ENCODE results near the gene VAMP4. TPM values are rescaled to one million over a fixed set of nuclear protein-coding genes. Genes with fewer than 3 reads are reported as not detected.
"Not testable (repeated sequence)": the region's sequence is repeated elsewhere in the genome, so short reads cannot be mapped to it uniquely, and the experiment has no call there.

VAMP4 gene
- total and polyA plus RNA-seq, 2 donors from 2014 or later, result 7.5 to 15.3 TPM

DNA sequence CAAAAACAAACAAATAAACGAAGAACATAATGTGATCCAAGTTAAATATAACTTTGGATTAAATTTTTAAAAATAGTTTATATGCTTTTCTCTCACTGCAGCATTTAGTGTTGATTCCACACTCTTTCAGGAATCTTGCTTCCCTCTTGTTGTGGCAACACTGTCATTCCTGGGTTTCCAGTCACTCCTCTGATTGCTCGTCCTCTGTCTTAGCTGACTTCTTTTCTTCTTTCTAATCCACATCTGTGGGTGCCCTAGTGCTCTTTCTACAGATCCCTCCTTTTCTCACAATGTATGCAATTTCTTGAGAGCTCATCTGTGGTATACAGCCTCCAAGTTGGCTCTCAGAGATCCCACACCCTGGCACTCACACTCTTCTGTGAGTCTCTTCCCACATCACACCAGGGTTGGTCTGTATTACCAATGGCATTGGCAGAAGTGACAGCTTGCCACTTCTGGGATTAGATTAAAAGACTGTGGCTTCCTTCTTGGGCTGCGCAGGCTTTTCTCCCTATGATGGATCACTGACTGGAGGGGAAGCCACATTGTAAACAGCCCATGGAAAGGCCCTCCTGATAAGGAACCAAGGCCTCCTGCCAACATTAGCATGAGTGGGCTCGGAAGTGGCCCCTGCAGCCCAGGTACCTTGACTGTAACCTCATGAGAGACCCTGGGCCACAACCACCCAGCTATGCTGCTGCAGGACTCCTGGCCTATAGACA, 77.8 kb downstream of the VAMP4 start:
- Histone ChIP-seq H3K4me3 (ENCODE audit: low read length in 3 of 3) (no peak overlapping the region), H3K27ac (ENCODE audit: low read depth in 2 of 2, low read length in 2 of 2) (no peak overlapping the region), H3K9ac (ENCODE audit: low read length in 3 of 3) (no peak overlapping the region), H3K36me3 (ENCODE audit: control insufficient read depth in 2 of 3, insufficient read depth in 3 of 3, low read length in 3 of 3) (no peaks in the 10 kb centered on the region), H3K27me3 (ENCODE audit: control insufficient read depth, insufficient read depth, low read length) (no peaks in the 10 kb centered on the region), H3K4me1 (ENCODE audit: control insufficient read depth in 2 of 3, insufficient read depth in 2 of 3, low read depth in 1 of 3, low read length in 3 of 3) (no peaks in the 10 kb centered on the region), H3K9me3 (ENCODE audit: control insufficient read depth in 2 of 3, insufficient read depth in 1 of 3, low read length in 3 of 3) (no peaks in the 10 kb centered on the region)
- TF ChIP-seq, protein P1, sequence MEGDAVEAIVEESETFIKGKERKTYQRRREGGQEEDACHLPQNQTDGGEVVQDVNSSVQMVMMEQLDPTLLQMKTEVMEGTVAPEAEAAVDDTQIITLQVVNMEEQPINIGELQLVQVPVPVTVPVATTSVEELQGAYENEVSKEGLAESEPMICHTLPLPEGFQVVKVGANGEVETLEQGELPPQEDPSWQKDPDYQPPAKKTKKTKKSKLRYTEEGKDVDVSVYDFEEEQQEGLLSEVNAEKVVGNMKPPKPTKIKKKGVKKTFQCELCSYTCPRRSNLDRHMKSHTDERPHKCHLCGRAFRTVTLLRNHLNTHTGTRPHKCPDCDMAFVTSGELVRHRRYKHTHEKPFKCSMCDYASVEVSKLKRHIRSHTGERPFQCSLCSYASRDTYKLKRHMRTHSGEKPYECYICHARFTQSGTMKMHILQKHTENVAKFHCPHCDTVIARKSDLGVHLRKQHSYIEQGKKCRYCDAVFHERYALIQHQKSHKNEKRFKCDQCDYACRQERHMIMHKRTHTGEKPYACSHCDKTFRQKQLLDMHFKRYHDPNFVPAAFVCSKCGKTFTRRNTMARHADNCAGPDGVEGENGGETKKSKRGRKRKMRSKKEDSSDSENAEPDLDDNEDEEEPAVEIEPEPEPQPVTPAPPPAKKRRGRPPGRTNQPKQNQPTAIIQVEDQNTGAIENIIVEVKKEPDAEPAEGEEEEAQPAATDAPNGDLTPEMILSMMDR (IDR thresholded peaks at IDR 0.05; ENCODE audit: borderline replicate concordance, extremely low read depth, insufficient read depth), result no peak
- FAIRE-seq, result no peak
- intact Hi-C loops (cut with DNase I), result no loop called here
- no peak for DNase-seq

DNA sequence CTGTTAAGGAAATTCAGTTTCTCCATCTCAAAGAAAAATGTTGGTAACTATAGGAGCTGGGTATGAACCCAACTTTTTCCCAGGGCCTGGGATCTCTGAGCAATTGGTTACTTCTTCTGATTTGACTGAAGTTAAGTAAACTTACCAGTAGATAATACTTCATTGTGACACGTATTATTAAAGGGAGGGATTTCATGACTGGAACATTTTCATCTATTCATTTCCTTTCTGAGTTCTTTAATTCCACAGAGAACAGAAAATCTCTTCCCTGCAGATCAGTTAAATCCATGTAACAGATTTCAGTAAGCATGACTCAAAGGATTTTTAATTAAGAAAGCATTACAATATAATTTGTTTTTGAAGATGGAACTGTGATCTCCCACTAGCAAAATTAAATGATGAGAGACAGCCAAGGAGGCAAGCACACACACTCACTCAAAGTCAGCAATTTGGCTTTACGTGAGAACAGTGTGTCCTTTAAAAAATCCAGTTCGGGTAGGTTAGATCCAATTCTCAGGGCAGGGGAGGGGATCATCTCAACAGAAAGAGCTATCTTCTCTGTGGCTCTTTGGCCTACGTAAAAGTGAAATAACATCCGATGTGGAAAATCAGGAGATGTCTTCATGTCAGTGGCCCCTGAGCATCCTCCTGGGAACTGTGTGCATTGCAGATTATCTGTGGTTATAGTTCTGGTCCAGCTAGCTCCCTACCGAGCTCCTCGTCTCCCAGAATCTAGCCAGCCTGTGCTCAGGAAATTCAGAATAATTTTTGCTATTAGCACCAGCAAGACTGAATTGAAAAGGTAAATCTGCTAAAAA, 78.6 kb downstream of the VAMP4 start:
- intact Hi-C loops (cut with DNase I), result no loop called here
- Histone ChIP-seq H3K9me3 (ENCODE audit: control insufficient read depth in 2 of 3, insufficient read depth in 1 of 3, low read length in 3 of 3) (no peaks in the 10 kb centered on the region), H3K36me3 (ENCODE audit: control insufficient read depth in 2 of 3, insufficient read depth in 3 of 3, low read length in 3 of 3) (no peaks in the 10 kb centered on the region), H3K27me3 (ENCODE audit: control insufficient read depth, insufficient read depth, low read length) (no peaks in the 10 kb centered on the region), H3K4me1 (ENCODE audit: control insufficient read depth in 2 of 3, insufficient read depth in 2 of 3, low read depth in 1 of 3, low read length in 3 of 3) (no peaks in the 10 kb centered on the region), H3K9ac (ENCODE audit: low read length in 3 of 3) (no peak overlapping the region), H3K4me3 (ENCODE audit: low read length in 3 of 3) (no peak overlapping the region), H3K27ac (ENCODE audit: low read depth in 2 of 2, low read length in 2 of 2) (no peak overlapping the region)
- TF ChIP-seq, protein P1 (IDR thresholded peaks at IDR 0.05; ENCODE audit: borderline replicate concordance, extremely low read depth, insufficient read depth), result no peak
- FAIRE-seq, result no peak
- no peak for DNase-seq

DNA sequence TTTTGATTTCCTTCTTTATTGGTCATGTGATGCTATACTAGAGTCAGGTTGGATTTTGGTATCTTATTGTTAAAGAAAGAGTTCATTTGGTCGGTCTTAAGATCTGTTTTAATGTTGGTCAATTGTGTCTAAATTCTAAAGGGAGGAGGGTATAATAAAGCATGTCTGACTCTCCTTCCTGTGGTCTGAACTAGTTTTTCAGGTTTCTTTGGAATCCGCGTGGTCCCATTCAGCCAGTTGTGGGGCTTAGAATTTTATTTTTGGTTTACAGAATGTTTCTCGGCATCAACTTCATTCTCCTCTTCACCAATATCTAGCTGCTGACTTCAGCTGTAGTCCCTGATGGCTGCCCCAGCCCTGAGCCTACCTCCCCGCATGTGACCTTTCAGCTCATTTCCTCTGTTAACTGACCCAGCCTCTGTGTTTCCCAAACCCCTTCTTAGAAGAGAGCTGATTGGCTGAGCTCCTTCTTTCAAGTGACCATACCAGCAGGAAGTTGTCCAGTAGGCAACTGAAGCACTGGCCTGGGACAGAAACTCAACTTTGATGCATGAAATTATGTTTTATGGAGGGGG, 80.7 kb downstream of the VAMP4 start:
- TF ChIP-seq, protein P1 (IDR thresholded peaks at IDR 0.05; ENCODE audit: borderline replicate concordance, extremely low read depth, insufficient read depth), result no peak

DNA sequence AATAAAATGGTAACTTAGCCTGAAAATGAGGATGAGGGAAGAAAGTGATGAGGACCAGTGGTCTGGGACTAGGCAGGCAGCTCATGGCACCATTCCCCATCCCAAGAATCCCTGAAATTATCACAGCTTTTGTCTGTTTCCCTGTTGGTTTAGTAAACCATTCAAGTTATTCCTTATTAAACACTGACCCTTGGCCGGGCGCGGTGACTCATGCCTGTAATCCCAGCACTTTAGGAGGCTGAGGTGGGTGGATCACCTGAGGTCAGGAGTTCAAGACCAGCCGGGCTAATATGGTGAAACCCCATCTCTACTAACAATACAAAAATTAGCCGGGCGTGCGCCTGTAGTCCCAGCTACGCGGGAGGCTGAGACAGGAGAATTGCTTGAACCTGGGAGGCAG, 85.7 kb downstream of the VAMP4 start:
- FAIRE-seq; H3K36me3 ChIP-seq (ENCODE audit: control insufficient read depth in 2 of 3, insufficient read depth in 3 of 3, low read length in 3 of 3); H3K9ac ChIP-seq (ENCODE audit: low read length in 3 of 3); H3K9me3 ChIP-seq (ENCODE audit: control insufficient read depth in 2 of 3, insufficient read depth in 1 of 3, low read length in 3 of 3); H3K27ac ChIP-seq (ENCODE audit: low read depth in 2 of 2, low read length in 2 of 2); H3K4me3 ChIP-seq (ENCODE audit: low read length in 3 of 3); DNase-seq; H3K27me3 ChIP-seq (ENCODE audit: control insufficient read depth, insufficient read depth, low read length); intact Hi-C loops (cut with DNase I): not testable (repeated sequence)
- H3K4me1 ChIP-seq (ENCODE audit: control insufficient read depth in 2 of 3, insufficient read depth in 2 of 3, low read depth in 1 of 3, low read length in 3 of 3), result peaks cover 0 to 18% (median 8%) of the 10 kb centered on the region in 3 donors

More for the DNA sequence above, 80.7 kb downstream of the VAMP4 start:
- no peak overlapping the region for H3K9ac ChIP-seq (ENCODE audit: low read length in 3 of 3)
- no peak for FAIRE-seq
- no peaks in the 10 kb centered on the region for H3K4me1 ChIP-seq (ENCODE audit: control insufficient read depth in 2 of 3, insufficient read depth in 2 of 3, low read depth in 1 of 3, low read length in 3 of 3)
- H3K36me3 ChIP-seq (ENCODE audit: control insufficient read depth in 2 of 3, insufficient read depth in 3 of 3, low read length in 3 of 3), result no peaks in the 10 kb centered on the region
- H3K27me3 ChIP-seq (ENCODE audit: control insufficient read depth, insufficient read depth, low read length), result no peaks in the 10 kb centered on the region
- no peaks in the 10 kb centered on the region for H3K9me3 ChIP-seq (ENCODE audit: control insufficient read depth in 2 of 3, insufficient read depth in 1 of 3, low read length in 3 of 3)
- H3K4me3 ChIP-seq (ENCODE audit: low read length in 3 of 3), result no peak overlapping the region
- intact Hi-C loops (cut with DNase I), result no loop called here
- H3K27ac ChIP-seq (ENCODE audit: low read depth in 2 of 2, low read length in 2 of 2), result no peak overlapping the region
- peak in 1 of 5 donors; percentile 9 for DNase-seq
